A673 (cell line): Measurements from ENCODE around the gene TP53BP1.

Experiments used
- EZH2 ChIP-seq: fragments of 200-600 bp; sonication (generic); IDR thresholded peaks from 2 replicates; pipeline ENCODE4 v1.6.1; 2017; ENCODE audit warnings: borderline replicate concordance, low read depth, mild to moderate bottlenecking, mixed read lengths, antibody characterized with exemption, low read length; ENCODE audit not compliant: poor library complexity, severe bottlenecking
- TF ChIP-seq, protein P1 (sequence below): fragments of 300-800, 200-600 bp; sonication (generic); conservative IDR thresholded peaks from 2 replicates; pipeline ENCODE4 v1.5.1; 2017; ENCODE audit warnings: low read depth, mild to moderate bottlenecking, antibody characterized with exemption, low read length, moderate library complexity, mixed read lengths

DNA sequence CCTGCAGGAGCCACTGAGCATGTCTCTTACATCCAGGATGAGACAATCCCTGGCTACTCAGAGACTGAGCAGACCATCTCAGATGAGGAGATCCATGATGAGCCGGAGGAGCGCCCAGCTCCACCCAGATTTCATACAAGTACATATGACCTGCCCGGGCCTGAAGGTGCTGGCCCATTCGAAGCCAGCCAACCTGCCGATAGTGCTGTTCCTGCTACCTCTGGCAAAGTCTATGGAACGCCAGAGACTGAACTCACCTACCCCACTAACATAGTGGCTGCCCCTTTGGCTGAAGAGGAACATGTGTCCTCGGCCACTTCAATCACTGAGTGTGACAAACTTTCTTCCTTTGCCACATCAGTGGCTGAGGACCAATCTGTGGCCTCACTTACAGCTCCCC, 30.7 kb upstream of the TP53BP1 start:
- TF ChIP-seq, protein P1, sequence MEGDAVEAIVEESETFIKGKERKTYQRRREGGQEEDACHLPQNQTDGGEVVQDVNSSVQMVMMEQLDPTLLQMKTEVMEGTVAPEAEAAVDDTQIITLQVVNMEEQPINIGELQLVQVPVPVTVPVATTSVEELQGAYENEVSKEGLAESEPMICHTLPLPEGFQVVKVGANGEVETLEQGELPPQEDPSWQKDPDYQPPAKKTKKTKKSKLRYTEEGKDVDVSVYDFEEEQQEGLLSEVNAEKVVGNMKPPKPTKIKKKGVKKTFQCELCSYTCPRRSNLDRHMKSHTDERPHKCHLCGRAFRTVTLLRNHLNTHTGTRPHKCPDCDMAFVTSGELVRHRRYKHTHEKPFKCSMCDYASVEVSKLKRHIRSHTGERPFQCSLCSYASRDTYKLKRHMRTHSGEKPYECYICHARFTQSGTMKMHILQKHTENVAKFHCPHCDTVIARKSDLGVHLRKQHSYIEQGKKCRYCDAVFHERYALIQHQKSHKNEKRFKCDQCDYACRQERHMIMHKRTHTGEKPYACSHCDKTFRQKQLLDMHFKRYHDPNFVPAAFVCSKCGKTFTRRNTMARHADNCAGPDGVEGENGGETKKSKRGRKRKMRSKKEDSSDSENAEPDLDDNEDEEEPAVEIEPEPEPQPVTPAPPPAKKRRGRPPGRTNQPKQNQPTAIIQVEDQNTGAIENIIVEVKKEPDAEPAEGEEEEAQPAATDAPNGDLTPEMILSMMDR = no peak
- no peak for TF ChIP-seq EZH2
